ENCODE measurements around the gene MME.
"Not testable (repeated sequence)": the region's sequence is repeated elsewhere in the genome, so short reads cannot be mapped to it uniquely, and the experiment has no call there.

The MME gene

GRCh38 chr3:155083313-155083905, 3.3 kb downstream of the MME start:
- no peak for DNase-seq (ENCODE audit: low read depth in 1 of 2, low spot score in 1 of 2)

GRCh38 chr3:155084567-155084966, 4.4 kb downstream of the MME start:
- no peak for DNase-seq (ENCODE audit: low read depth in 1 of 2, low spot score in 1 of 2)

GRCh38 chr3:155086051-155086450, 5.9 kb downstream of the MME start:
- no peak for DNase-seq (ENCODE audit: low read depth in 1 of 2, low spot score in 1 of 2)

GRCh38 chr3:155088706-155089345, 8.7 kb downstream of the MME start:
- no peak for DNase-seq (ENCODE audit: low read depth in 1 of 2, low spot score in 1 of 2)

GRCh38 chr3:155089495-155089894, 9.4 kb downstream of the MME start:
- DNase-seq (ENCODE audit: low read depth in 1 of 2, low spot score in 1 of 2) = no peak

GRCh38 chr3:155093261-155093660, 13.1 kb downstream of the MME start:
- no peak for DNase-seq (ENCODE audit: low read depth in 1 of 2, low spot score in 1 of 2)

- no peak for DNase-seq (ENCODE audit: low read depth in 1 of 2, low spot score in 1 of 2)
Measured at GRCh38 chr3:155096303-155097008, 16.3 kb downstream of the MME start.

- no peak for DNase-seq (ENCODE audit: low read depth in 1 of 2, low spot score in 1 of 2)
Measured at GRCh38 chr3:155097009-155097349, 16.9 kb downstream of the MME start.

- DNase-seq (ENCODE audit: low read depth in 1 of 2, low spot score in 1 of 2) = no peak
Measured at GRCh38 chr3:155101398-155101797, 21.3 kb downstream of the MME start.

GRCh38 chr3:155102329-155102728, 22.2 kb downstream of the MME start:
- DNase-seq (ENCODE audit: low read depth in 1 of 2, low spot score in 1 of 2) = no peak

- no peak for DNase-seq (ENCODE audit: low read depth in 1 of 2, low spot score in 1 of 2)
Measured at GRCh38 chr3:155103686-155104085, 23.6 kb downstream of the MME start.

GRCh38 chr3:155106119-155106518, 26.0 kb downstream of the MME start:
- no peak for DNase-seq (ENCODE audit: low read depth in 1 of 2, low spot score in 1 of 2)

- DNase-seq (ENCODE audit: low read depth in 1 of 2, low spot score in 1 of 2) = no peak
Measured at GRCh38 chr3:155110022-155110421, 29.9 kb downstream of the MME start.

GRCh38 chr3:155110996-155111901, 31.1 kb downstream of the MME start:
- no peak for DNase-seq (ENCODE audit: low read depth in 1 of 2, low spot score in 1 of 2)

GRCh38 chr3:155111971-155112370, 31.9 kb downstream of the MME start:
- no peak for DNase-seq (ENCODE audit: low read depth in 1 of 2, low spot score in 1 of 2)

- DNase-seq (ENCODE audit: low read depth in 1 of 2, low spot score in 1 of 2) = no peak
Measured at GRCh38 chr3:155112661-155113389, 32.7 kb downstream of the MME start.

GRCh38 chr3:155124745-155125144, 44.6 kb downstream of the MME start:
- DNase-seq (ENCODE audit: low read depth in 1 of 2, low spot score in 1 of 2) = not testable (repeated sequence)

- DNase-seq (ENCODE audit: low read depth in 1 of 2, low spot score in 1 of 2) = no peak
Measured at GRCh38 chr3:155129396-155129795, 49.3 kb downstream of the MME start.

- no peak for DNase-seq (ENCODE audit: low read depth in 1 of 2, low spot score in 1 of 2)
Measured at GRCh38 chr3:155130001-155130400, 49.9 kb downstream of the MME start.

- no peak for DNase-seq (ENCODE audit: low read depth in 1 of 2, low spot score in 1 of 2)
Measured at GRCh38 chr3:155131104-155131503, 51.0 kb downstream of the MME start.

GRCh38 chr3:155134311-155134710, 54.2 kb downstream of the MME start:
- not testable (repeated sequence) for DNase-seq (ENCODE audit: low read depth in 1 of 2, low spot score in 1 of 2)

Data from activated CD4-positive, alpha-beta T cell treated with anti-CD3 and anti-CD28 coated beads, Interleukin-2, amount 50 U/mL, for 24 hours (primary cell).